Gastroesophageal sphincter (tissue), 3 donors: ENCODE data around the gene MYO3B.

Experiments used
- EP300 ChIP-seq: sonication (generic); formaldehyde crosslinking; IDR thresholded peaks from one replicate; pipeline ENCODE4 v1.6.1; 2017; ENCODE audit warnings: antibody characterized with exemption, mild to moderate bottlenecking
- POLR2A ChIP-seq, 2 donors: fragments of 450-650 bp; IDR thresholded peaks; one replicate each; pipeline ENCODE4 v1.6.1; 2017; ENCODE audit warnings: antibody characterized with exemption in 2 of 2, mild to moderate bottlenecking in 2 of 2, moderate library complexity in 1 of 2
- POLR2AphosphoS5 ChIP-seq: sonication (generic); formaldehyde crosslinking; IDR thresholded peaks from one replicate; pipeline ENCODE4 v1.6.1; 2017; ENCODE audit warnings: antibody characterized with exemption
- TF ChIP-seq, protein P1 (sequence below), 4 experiments: fragments of 200-600 bp in 2 of 4; fragments of 450-650 bp in 2 of 4; sonication (generic) in 1 of 4; IDR thresholded peaks; one replicate each; pipeline ENCODE4 v1.5.1; 2017 to 2019; ENCODE audit warnings: antibody characterized with exemption in 4 of 4, mild to moderate bottlenecking in 2 of 4, moderate library complexity in 2 of 4

DNA sequence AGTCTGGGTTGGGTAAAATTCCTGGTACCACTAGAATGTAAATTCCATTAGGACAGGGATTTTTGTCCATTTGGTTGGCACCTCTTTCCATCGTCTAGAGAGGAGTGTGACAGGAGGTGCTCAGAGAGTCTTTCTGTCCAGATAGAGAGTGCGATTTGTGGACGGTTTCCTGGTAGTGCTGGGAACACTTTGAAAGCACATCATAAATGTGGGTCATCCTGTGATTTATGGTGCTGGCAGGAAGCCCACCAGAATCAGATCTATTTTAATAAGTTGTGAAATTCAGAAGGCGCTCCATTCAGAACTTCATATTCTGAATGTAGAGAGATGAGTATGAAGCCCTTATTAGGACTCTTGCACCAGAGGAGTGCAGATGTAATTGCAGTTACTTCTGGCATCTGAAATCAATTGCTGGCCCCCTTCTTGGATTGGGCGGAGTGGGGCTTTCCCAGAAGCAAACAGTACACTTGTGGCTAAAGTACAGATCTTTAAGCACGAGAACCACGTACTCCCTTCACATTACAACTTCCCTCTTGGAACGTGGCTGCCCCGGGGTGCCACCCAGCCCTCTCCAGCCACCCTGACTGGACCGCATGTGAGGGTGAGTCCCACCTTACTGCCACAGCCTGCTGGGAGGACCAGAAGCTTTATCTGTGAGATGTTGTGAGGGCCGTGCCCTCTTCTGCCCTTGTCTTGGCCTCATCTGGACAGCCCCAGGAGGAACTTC lies 243.2 kb downstream of the MYO3B start:
- TF ChIP-seq, protein P1, sequence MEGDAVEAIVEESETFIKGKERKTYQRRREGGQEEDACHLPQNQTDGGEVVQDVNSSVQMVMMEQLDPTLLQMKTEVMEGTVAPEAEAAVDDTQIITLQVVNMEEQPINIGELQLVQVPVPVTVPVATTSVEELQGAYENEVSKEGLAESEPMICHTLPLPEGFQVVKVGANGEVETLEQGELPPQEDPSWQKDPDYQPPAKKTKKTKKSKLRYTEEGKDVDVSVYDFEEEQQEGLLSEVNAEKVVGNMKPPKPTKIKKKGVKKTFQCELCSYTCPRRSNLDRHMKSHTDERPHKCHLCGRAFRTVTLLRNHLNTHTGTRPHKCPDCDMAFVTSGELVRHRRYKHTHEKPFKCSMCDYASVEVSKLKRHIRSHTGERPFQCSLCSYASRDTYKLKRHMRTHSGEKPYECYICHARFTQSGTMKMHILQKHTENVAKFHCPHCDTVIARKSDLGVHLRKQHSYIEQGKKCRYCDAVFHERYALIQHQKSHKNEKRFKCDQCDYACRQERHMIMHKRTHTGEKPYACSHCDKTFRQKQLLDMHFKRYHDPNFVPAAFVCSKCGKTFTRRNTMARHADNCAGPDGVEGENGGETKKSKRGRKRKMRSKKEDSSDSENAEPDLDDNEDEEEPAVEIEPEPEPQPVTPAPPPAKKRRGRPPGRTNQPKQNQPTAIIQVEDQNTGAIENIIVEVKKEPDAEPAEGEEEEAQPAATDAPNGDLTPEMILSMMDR (IDR thresholded peaks at IDR 0.05), result no peak
- no peak for TF ChIP-seq POLR2A (IDR thresholded peaks at IDR 0.05)
- TF ChIP-seq POLR2AphosphoS5, result no peak
- no peak for TF ChIP-seq EP300
